ENCODE measurements around the gene OR2AT4.
"Not testable (repeated sequence)": the region's sequence is repeated elsewhere in the genome, so short reads cannot be mapped to it uniquely, and the experiment has no call there.

Gene OR2AT4

DNA sequence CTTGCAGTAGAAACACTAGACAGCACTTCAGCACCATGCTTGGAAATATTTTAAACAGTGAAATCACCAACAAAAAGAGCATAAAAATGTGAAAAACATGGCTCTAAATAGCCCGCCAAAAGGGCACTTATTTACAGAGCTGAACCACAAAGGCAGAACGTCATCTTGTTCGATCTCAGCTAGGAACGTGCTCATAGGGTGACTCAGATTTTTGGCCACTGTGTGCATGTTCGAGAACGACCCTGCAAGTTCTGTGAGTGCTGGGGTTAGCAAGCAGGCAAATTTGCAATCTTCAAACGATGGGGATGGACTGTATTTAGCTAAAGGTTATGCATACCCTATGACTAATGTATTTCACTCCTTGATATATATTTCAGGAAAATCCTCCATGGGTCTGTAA, 30.6 kb downstream of the OR2AT4 start:
- no peak for DNase-seq

DNA sequence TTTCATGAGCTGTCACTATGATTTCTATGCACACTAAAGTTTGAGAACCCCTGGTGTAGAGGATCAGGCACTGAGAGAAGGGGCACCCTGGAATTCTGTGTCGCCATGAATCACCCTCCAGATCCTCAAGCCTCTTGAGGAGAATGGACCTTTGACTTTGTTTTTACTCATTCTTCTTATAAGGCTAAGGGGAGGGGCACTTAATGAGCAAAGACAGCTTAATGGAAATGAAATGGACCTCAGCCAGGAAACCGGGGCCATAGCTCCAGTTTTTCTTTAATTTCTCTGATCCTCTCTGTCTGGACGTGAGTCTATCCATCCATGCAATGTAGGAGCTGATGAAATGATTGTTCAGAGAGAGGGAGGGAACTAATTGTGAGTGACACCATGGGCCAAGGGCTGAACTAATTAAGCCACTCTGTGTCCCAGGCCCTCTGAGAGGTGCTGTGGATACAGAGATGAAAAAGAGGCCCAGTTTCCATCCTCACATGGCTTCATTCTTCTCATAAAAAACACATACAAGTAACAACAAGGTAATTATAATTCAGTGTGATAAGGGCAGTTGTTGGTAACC, 32.8 kb downstream of the OR2AT4 start:
- no peak for DNase-seq

DNA sequence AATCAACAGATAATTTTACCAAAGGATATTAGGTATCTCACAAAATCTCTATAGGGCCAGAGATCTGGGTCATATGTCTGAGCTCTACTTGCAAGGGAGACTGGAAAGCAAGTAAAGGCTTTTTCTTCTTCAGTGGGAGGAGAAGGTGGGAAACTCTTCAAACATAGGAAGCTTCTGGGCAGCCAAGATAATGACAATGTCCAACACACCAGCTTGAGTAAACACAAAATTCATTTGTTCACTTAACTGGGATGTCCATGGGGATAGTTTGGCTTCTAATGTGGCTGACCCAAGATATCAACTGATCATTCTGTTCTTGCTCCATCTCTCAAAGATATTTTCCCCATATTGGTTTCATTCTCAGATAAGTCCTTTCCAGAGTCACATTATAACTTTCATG, 37.4 kb downstream of the OR2AT4 start:
- DNase-seq: no peak

DNA sequence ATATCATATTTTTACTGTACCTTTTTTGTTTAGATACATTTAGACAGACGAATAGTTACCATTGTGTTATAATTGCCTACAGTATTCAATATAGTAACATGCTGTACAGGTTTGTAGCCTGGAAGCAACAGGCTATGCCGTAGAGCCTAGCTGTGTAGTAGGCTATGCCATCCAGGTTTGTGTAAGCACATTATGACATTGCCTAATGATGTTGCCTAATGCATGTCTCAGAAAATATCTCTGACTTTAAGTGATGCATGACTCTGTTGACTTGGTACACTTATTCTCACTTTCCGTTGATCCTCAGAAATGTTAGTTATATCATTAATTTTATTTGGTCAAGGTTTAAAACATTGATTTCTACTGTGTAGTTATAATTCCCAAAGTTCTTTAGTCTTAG, 39.9 kb downstream of the OR2AT4 start:
- DNase-seq: no peak

DNA sequence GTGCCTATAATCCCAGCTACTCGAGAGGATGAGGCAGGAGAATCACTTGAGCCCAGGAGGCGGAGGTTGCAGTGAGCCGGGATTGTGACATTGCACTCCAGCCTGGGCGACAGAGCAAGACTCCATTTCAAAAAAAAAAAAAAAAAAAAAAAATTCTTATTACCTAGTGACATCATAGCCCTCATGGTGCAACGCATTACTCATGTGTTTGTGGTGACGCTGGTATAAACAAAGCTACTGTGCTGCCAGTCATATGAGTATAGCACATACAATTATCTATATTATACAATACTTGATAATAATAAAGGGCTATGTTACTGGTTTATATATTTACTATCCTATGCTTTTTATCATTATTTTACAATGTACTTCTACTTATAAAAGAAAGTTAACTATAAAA, 41.2 kb downstream of the OR2AT4 start:
- no peak for DNase-seq

DNA sequence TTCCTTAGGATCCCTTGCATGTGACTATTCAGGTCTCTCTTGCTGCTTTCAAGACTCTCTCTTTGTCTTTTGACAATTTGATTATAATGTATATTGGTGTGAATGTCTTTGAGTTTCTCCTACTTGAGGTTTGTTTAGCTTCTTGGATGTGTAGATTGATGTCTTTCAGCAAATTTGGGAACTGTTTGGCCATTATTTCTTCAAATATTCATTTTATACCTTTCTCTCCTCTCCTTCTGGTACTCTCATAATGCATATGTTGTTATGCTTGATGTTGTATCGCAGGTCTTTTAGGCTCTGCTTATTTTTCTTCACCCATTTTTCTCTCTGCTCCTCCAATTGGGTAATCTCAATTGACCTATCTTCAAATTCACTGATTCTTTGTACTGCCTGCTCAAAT, 44.2 kb downstream of the OR2AT4 start:
- no peak for DNase-seq

DNA sequence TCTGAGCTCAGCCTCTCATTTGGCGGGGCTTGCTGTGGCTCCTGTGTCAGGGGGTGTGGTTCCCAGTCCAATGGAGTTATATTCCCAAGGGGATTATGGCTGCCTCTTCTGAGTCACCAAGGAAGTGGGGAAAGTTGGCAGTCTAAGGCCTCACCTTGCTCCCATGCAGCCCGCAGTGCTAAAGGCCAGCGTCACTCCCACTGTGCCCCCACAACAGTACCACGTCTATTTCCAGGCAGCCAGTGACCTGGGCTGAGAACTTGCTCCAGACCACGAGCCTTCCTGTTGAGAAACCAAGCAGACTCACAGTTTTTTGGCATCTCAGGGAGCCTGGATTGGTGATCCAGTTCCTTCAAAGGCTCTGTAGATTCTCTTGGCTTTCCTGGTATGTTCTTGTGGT, 45.6 kb downstream of the OR2AT4 start:
- DNase-seq: no peak

DNA sequence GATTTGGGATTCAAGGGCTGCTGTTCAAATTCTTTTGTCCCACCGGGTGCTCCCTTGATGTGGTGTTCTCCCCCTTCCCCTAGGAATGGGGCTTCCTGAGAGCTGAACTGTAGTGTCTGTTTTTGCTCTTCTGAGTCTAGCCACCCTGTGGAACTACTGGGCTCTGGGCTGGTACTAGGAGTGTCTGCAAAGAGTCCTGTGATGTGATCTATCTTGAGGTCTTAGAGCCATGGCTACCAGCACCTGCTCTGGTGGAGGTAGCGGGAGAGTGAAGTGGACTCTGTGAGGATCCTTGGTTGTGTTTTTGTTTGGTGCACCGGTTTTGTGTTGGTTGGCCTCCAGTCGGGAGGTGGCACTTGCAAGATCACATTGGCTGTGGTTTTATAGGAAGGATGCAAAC, 46.2 kb downstream of the OR2AT4 start:
- no peak for DNase-seq

DNA sequence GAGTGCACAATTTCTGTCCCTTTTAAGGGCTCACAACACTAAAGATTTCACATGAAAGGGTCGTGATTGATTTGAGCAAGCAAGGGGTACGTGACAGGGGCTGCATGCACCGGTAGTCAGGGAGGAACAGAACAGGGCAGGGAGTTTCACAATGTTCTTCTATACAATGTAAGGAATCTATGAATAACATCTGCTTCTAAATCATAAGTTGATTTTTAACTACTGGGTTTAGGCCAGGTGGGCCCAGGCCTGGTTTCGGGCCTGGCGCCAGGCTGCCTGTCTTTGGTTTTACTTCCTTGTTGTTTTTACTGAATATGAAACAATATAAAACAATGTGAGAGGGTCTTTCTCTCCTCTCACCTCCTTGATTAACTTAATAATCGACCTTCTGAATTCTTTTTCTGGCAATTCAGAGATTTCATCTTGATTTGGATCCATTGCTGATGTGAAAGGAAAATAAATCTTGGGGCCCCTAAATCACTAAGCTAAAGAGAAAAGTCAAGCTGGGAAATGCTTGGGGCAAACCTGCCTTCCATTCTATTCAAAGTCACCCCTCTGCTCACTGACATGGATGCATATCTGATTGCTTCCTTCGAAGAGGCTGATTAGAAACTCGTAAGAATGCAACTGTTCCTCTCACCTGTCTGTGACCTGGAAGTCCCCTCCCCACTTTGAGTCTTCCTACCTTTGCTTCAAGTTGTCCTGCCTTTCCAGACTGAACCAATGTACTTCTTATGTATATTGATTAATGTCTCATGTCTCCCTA, 47.0 kb downstream of the OR2AT4 start:
- not testable (repeated sequence) for DNase-seq

DNA sequence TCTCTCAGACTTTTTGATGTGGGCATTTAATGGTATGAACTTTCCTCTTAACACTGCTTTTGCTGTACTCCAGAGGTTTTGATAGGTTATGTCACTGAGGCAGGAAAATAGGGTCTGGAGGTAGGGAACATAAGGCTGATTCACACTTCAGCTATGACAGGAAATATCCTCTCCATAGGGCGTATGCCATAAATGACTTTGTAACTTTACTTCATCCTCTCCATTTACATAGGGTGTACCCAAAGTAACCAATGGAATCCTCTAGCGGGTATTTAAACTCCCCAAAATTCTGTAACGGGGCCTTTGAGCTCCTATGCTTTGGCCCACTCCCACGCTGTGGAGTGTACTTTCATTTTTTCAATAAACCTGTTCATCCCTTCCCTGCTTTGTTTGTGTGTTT, 49.5 kb downstream of the OR2AT4 start:
- no peak for DNase-seq

DNA sequence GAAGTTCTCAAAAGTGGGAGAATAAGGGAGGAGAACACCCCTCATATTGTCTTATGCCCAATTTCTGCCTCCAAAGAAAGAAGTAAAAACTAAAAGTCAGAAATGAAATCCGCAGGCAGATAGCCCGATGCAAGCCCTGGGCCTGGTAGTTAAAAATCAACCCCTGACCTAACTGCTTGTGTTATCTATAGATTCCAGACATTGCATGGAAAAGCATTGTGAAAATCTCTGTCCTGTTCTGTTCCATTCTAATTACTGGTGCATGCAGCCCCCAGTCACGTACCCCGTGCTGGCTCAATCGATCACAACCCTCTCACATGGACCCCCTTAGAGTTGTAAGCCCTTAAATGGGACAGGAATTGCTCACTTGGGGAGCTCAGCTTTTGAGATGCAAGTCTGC, 50.0 kb downstream of the OR2AT4 start:
- not testable (repeated sequence) for DNase-seq

DNA sequence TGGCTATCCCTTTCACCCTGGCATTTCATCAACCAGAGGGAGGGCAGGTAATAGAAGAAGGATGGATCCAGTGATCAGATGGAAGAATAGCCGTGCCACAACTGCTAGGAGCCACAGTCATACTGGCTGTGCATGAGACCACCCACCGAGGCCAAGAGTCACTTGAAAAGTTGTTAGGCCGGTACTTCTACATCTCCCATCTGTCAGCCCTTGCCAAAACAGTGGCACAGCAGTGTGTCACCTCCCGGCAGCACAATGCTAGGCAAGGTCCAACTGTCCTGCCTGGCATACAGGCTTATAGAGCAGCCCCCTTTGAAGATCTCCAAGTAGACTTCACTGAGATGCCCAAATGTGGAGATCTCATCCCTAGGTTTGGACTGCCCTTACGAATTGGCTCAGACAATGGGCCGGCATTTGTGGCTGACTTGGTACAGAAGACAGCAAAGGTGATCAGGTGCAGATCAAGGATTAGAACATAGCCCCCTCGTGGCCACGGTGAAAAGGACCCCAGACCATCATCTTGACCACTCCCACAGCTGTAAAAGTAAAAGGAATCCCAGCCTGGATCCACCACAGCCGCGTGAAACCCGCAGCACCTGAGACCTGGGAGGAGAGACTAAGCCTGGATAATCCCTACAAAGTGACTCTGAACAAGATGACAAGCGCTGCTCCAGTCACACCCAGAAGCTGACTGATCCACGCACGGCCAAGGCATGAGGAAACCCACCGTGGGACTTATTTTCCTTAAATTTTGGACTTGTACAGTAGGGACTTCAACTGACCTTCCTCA, 52.1 kb downstream of the OR2AT4 start:
- DNase-seq: not testable (repeated sequence)

DNA sequence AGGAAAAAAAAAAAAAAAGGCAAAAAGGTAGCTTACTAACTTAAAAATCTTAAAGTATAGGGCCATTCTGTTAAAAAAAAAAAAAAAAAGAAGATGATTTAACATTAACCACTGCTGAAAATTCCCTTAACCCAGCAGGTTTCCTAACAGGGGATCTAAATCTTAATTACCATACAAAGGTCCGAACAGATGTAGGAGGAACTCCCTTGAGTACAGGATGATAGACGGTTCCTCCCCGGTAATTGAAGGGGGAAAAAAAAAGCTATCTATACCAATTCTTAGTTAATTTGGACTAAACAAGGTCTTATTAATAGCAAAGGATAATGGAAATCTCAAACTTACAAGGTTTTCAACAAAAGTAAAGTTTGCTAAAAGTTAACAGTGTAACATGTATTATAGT, 54.9 kb downstream of the OR2AT4 start:
- not testable (repeated sequence) for DNase-seq

DNA sequence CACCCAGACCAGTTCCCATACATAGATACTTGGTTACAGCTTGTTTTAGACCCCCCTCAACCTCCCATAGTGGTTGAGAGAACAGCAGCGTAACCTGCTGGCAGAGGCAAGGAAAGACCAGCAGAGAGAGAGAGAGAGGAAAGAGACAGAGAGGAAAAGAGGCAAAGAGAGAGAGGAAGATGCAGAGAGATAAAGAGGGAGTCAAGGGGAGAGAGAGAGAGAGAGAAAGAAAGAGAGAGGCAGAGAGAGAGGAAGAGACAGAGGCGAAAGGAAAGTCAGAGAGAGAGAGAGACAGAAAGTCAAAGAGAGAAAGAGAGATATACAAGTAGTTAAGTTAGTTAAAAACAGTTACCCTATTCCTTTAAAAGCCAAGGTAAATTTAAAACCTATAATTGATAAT, 55.4 kb downstream of the OR2AT4 start:
- no peak for DNase-seq

DNA sequence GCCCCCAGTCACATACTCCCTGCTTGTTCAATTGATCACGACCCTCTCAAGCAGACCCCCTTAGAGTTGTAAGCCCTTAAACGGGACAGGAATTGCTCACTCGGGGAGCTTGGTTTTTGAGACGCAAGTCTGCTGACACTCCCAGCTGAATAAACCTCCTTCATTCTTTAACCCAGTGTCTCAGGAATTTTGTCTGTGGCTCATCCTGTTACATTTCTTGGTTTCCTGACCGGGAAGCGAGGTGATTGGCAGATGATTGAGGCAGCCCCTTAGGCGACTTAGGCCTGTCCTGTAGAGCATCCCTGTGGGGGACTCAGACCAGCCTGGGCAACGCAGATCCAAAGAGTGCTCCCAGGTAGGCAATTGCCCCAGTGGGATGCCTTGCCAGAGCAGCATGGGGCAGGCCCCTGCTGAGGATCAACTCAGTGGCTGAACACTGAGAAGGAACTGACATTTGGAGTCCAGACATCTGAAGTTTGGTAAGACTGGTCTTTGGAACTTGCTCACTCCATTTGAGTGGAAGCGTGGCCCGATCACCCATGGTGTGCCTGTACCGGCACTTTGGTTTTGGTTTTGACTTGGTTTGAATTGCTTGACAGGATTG, 56.4 kb downstream of the OR2AT4 start:
- no peak for DNase-seq

DNA sequence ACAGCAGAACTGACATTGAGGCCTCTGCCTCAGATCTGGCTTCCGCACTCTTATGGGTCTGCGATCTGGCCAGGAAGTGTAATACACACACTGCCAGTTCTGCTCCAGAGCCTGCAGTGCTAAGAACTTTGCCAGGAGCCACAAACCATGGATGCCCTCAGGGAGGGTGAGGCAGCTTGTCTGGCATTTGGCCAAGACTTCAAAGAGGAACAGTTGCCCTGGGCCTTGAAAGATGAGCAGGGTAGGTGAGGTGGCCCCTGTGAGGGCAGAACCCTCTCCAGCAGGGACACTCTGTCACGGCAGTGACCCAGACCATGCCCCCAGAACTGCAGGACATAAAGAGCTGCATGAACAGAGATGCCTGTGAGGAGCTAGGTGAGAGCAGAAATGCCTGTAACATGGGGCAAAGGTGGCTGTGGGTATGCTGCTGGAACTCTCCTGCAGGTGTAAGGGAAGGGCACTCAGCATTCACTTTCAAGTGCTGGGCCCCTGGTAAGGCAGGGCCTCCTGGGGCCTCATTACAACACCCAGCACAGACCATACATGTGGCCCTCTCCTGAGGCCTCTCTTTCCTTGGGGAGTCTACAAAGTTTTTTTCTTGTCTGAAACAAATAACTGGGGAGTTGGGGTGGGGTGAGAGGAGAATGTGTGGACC, 60.6 kb downstream of the OR2AT4 start:
- DNase-seq: no peak

DNA sequence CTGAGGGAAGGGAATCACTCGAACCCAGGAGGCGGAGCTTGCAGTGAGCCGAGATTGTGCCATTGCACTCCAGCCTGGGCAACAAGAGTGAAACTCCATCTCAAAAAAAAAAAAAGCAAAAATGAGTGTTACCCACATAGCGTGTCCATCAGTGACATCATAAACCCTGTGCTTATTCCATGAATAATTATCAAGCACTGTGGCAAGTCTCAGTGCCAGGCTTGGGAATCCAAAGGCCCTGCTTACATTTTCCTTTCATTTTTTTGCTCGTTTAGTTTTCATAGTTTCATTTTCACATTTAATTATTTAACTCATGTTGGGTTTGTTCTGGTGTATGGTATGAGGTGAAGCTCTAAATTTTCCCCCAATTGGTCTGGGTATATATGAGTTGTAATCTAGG, 61.4 kb downstream of the OR2AT4 start:
- DNase-seq: no peak

DNA sequence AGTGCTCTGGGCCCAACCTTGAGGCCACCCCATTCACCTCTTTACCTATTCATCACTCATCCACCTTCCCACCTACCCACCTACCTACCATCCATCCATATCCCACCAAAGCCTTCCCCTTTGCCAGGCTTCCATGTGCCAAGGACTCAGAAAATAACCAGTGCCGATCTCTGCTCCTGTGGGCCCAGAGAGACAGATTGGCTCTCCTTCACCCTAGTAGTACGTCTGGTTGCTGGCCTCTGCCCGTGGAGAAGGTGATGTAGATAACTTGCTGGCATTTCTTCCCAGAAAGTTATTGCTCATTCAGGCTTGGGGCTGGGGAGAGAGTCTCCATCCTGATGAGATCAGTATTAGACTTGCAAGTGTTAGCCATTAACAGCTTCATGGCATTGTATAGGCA, 62.8 kb downstream of the OR2AT4 start:
- no peak for DNase-seq

DNA sequence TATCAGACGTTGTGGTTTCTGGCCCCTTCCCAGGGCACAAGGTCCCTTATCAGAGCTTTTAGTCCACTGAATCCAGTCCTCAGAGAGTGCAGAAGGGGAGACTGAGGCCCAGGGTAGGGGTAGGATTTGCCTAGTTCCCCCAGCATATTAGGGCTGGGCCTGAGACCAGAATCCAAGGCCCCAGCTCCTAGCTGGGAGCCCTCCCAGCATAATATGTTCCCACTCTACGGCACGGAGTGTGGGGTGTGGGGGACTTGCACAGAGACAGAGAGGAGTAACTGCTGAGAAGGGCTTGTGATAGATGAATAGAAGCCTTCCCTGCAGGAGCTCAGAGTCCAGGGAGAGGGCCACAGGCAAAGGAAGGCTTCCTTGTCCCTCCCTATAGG, 64.1 kb downstream of the OR2AT4 start:
- no peak for DNase-seq

DNA sequence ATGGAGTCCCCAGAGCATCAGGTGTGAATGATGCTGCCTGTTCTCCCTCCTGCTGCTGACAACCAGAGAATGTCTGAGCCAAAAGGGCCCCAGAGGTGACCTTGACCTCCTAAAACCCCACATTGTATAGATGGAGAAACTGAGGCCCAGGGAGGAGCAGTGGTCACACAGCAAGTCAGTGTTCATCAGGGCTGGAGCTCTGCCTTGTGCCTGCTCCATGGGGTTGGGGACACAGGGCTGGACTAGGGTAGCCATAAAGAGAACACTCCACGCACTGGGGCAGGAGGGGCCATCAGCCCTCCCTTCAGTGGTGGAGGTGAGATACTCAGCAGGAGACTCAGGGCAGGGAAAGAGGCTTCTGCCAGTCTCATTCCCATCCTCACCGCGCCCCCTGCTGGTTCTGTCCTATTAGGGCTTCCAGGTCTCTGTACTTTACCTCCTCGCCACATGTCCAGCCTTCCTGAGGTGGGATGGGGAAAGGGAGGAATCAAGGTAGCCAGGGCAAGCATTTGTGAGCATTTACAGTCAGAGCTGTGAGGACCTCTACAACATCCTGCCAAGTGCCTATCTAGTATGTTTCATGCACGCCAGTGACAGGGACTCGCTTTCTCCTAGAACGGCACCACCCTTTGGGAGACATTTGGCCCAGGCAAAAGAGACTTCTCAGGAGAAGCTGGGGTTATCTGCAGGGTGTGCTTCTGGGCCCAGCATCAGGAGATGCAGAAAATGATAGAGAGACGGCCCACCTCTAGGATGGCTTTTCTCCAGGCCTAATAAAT, 64.7 kb downstream of the OR2AT4 start:
- DNase-seq: no peak

Data from right kidney (tissue), 1 donor.